Measurements from ENCODE around the gene RORB. TPM values are rescaled to one million over a fixed set of nuclear protein-coding genes. Genes with fewer than 3 reads are reported as not detected.

The RORB gene
- total RNA-seq, 1 experiment from 2014 or later: not detected

DNA sequence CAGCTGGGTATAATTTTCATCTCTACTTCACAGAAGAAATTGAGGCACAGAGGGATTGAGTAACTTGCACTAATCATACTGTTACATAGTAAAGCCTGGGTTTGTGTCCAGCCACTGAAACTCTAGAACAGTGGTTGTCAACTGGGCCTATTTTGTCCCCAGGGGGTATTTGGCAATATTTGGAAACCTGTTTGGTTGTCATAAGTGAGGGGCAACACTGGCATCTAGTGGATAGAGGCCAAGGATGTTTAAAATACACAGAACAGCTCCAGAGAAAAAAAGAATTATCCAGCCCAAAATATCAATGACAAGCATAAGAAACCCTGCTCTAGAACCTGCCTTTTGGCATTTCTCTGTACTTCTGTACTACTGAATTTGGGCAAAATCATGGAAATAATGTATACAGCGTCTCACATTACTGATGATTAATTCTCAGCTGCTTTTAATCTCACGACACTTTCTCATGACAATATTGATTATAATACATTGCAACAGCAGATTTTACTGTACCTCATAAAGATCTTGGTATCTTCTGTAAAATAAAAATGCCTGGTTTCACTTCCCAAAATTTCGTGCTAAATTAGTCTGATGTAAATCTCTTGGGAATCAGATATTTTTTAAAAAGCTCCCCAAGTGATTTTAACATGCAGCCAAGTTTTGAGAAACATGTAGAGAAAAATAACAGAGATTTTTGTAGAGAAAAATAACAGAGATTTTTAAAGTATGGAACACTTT, 112.7 kb downstream of the RORB start:
- Mint-ChIP-seq H3K27ac (ENCODE audit: unreplicated experiment) (no peak overlapping the region), H3K4me1 (ENCODE audit: low read depth, unreplicated experiment) (no peaks in the 10 kb centered on the region), H3K4me3 (ENCODE audit: unreplicated experiment) (no peak overlapping the region), H3K36me3 (ENCODE audit: insufficient read depth, unreplicated experiment) (no peaks in the 10 kb centered on the region), H3K9me3 (ENCODE audit: unreplicated experiment) (no peaks in the 10 kb centered on the region), H3K27me3 (ENCODE audit: insufficient read depth, unreplicated experiment) (no peaks in the 10 kb centered on the region)
- DNase-seq: no peak
- Histone ChIP-seq H3K4me1 (no peaks in the 10 kb centered on the region), H3K4me3 (ENCODE audit: low read depth, low read length) (no peak overlapping the region), H3K9me3 (no peaks in the 10 kb centered on the region), H3K27me3 (replicated peaks; ENCODE audit: control insufficient read depth, insufficient read depth, low read length) (no peaks in the 10 kb centered on the region), H3K36me3 (ENCODE audit: control insufficient read depth, insufficient read depth, low read length) (no peaks in the 10 kb centered on the region)
- ChIA-PET CTCF (no interaction called here), POLR2A (no interaction called here)
- intact Hi-C loops (cut with micrococcal nuclease; ENCODE audit: unreplicated experiment): no loop called here
- TF ChIP-seq, protein P1, sequence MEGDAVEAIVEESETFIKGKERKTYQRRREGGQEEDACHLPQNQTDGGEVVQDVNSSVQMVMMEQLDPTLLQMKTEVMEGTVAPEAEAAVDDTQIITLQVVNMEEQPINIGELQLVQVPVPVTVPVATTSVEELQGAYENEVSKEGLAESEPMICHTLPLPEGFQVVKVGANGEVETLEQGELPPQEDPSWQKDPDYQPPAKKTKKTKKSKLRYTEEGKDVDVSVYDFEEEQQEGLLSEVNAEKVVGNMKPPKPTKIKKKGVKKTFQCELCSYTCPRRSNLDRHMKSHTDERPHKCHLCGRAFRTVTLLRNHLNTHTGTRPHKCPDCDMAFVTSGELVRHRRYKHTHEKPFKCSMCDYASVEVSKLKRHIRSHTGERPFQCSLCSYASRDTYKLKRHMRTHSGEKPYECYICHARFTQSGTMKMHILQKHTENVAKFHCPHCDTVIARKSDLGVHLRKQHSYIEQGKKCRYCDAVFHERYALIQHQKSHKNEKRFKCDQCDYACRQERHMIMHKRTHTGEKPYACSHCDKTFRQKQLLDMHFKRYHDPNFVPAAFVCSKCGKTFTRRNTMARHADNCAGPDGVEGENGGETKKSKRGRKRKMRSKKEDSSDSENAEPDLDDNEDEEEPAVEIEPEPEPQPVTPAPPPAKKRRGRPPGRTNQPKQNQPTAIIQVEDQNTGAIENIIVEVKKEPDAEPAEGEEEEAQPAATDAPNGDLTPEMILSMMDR (IDR thresholded peaks at IDR 0.05; ENCODE audit: insufficient read depth in 1 of 2, low read depth in 1 of 2, low read length in 1 of 2, severe bottlenecking in 1 of 2, unreplicated experiment in 1 of 2): no peak
- BruUV-seq (replicated peaks): no TSS peak

DNA sequence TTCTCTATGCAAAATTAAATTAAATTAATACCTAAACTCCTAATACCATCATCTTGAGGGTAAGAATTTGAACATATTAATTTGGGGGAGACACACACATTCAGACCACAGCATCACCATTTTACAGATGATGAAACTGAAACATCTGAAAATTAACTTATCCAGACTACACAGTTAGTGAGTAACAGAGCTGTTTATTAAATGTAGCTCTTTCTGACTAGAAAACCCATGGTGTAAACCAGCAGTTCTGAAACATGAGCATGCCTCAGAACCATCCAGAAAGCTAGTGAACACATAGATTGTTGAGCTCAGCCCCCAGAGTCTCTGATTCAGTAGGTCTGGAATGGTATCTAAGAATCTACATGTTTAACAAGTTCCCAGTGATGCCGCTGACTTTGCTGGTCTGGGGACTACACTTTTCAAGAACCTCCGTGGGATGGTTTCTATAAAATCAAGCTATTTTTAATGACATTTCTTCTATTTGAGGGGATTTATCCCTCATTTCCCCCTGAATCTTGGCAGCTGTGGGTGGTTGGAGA, 113.5 kb downstream of the RORB start:
- ChIA-PET POLR2A (no interaction called here), CTCF (no interaction called here)
- H3K4me3 Mint-ChIP-seq (ENCODE audit: unreplicated experiment): no peak overlapping the region
- H3K36me3 Mint-ChIP-seq (ENCODE audit: insufficient read depth, unreplicated experiment): no peaks in the 10 kb centered on the region
- H3K36me3 ChIP-seq (ENCODE audit: control insufficient read depth, insufficient read depth, low read length): no peaks in the 10 kb centered on the region
- no peaks in the 10 kb centered on the region for H3K4me1 Mint-ChIP-seq (ENCODE audit: low read depth, unreplicated experiment)
- BruUV-seq (replicated peaks): no TSS peak
- H3K9me3 Mint-ChIP-seq (ENCODE audit: unreplicated experiment): no peaks in the 10 kb centered on the region
- no peak overlapping the region for H3K27ac Mint-ChIP-seq (ENCODE audit: unreplicated experiment)
- H3K4me3 ChIP-seq (ENCODE audit: low read depth, low read length): no peak overlapping the region
- no peaks in the 10 kb centered on the region for H3K4me1 ChIP-seq
- H3K9me3 ChIP-seq: no peaks in the 10 kb centered on the region
- TF ChIP-seq, protein P1 (IDR thresholded peaks at IDR 0.05; ENCODE audit: insufficient read depth in 1 of 2, low read depth in 1 of 2, low read length in 1 of 2, severe bottlenecking in 1 of 2, unreplicated experiment in 1 of 2): no peak
- no peak for DNase-seq
- intact Hi-C loops (cut with micrococcal nuclease; ENCODE audit: unreplicated experiment): no loop called here
- no peaks in the 10 kb centered on the region for H3K27me3 ChIP-seq (replicated peaks; ENCODE audit: control insufficient read depth, insufficient read depth, low read length)
- H3K27me3 Mint-ChIP-seq (ENCODE audit: insufficient read depth, unreplicated experiment): no peaks in the 10 kb centered on the region

DNA sequence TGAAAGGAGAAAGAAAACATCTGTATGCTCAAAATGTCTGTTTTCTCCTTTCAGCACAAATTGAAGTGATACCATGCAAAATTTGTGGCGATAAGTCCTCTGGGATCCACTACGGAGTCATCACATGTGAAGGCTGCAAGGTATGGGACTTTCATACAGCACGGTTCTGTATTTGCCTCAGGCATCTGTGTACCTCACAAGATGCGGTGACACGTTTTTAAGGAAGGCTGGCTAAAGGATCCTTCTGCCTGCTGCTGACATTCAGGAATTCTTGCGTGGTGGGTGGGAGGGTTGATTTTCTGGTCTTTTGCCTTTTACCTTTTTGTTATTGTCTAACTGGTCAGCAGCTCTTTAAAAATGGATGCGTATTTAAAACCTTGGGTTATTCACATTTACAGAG, 133.1 kb downstream of the RORB start:
- no peaks in the 10 kb centered on the region for H3K27me3 ChIP-seq (replicated peaks; ENCODE audit: control insufficient read depth, insufficient read depth, low read length)
- Mint-ChIP-seq H3K4me3 (ENCODE audit: unreplicated experiment) (no peak overlapping the region), H3K9me3 (ENCODE audit: unreplicated experiment) (no peaks in the 10 kb centered on the region), H3K4me1 (ENCODE audit: low read depth, unreplicated experiment) (no peaks in the 10 kb centered on the region), H3K27me3 (ENCODE audit: insufficient read depth, unreplicated experiment) (peaks cover 6% of the 10 kb centered on the region), H3K27ac (ENCODE audit: unreplicated experiment) (no peak overlapping the region), H3K36me3 (ENCODE audit: insufficient read depth, unreplicated experiment) (no peaks in the 10 kb centered on the region)
- intact Hi-C loops (cut with micrococcal nuclease; ENCODE audit: unreplicated experiment): no loop called here
- POLR2A ChIA-PET: no interaction called here
- H3K9me3 ChIP-seq: no peaks in the 10 kb centered on the region
- no TSS peak for BruUV-seq (replicated peaks)
- H3K36me3 ChIP-seq (ENCODE audit: control insufficient read depth, insufficient read depth, low read length): no peaks in the 10 kb centered on the region
- CTCF ChIA-PET: no interaction called here
- no peak for DNase-seq
- H3K4me1 ChIP-seq: no peaks in the 10 kb centered on the region
- TF ChIP-seq, protein P1 (IDR thresholded peaks at IDR 0.05; ENCODE audit: insufficient read depth in 1 of 2, low read depth in 1 of 2, low read length in 1 of 2, severe bottlenecking in 1 of 2, unreplicated experiment in 1 of 2): no peak
- no peak overlapping the region for H3K4me3 ChIP-seq (ENCODE audit: low read depth, low read length)
